ENCODE measurements around the gene MINDY4B. TPM values are rescaled to one million over a fixed set of nuclear protein-coding genes. Genes with fewer than 3 reads are reported as not detected.

MINDY4B gene
- polyA plus RNA-seq, 1 of the 3 experiments (the other 2 are of a cell fraction), result not detected

DNA sequence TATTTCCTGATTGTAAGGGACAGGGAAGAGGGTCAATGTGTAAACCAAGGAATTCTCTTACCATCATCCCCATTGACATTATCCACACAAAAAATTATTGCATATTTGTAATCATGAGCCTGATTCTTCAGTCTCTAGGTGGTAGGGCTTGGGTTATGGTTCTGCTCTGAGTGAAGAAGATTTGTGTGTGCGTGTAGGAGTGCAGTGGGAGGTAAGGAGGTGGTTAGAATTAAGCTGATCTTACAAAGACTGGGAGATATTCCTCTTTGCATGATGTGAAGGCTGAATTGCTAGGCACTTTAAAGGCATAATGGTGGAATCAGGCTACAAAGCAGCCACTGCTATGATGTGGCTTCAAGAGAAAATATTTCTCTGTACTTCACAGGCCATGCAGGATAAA lies 23.0 kb upstream of the MINDY4B start:
- no peak overlapping the region for H3K4me2 ChIP-seq
- ChIA-PET POLR2A (no interaction called here), CTCF (interaction anchor here (1.5 kb wide), 1 partner anchor 217 kb away, joined by 3 read pairs; no protein-coding TSS in a partner anchor)
- no peak overlapping the region for H2AFZ ChIP-seq (ENCODE audit: low read depth)
- no peaks in the 10 kb centered on the region for H3K4me1 ChIP-seq (ENCODE audit: control insufficient read depth in 1 of 2, insufficient read depth in 2 of 2, low read depth in 1 of 2, low read length in 1 of 2)
- H4K20me1 ChIP-seq (ENCODE audit: insufficient read depth), result no peaks in the 10 kb centered on the region
- no peaks in the 10 kb centered on the region for H3K79me2 ChIP-seq (ENCODE audit: insufficient read depth)
- no peak overlapping the region for H3K27ac ChIP-seq (ENCODE audit: low read depth in 2 of 2, low read length in 1 of 2)
- no peaks in the 10 kb centered on the region for H3K9me2 ChIP-seq
- H3K36me3 ChIP-seq (replicated peaks in 1 of 2; ENCODE audit: control insufficient read depth in 1 of 2, insufficient read depth in 2 of 2, low read length in 1 of 2), result no peaks in the 10 kb centered on the region
- no peaks in the 10 kb centered on the region for H3F3A ChIP-seq (replicated peaks; ENCODE audit: insufficient read depth)
- 0% methylated on average over 1 of the region's 1 CpG for WGBS (ENCODE audit: low lambda C conversion rate)
- no peak for DNase-seq
- H3K9me3 ChIP-seq, result no peaks in the 10 kb centered on the region
- TF ChIP-seq, protein P1, sequence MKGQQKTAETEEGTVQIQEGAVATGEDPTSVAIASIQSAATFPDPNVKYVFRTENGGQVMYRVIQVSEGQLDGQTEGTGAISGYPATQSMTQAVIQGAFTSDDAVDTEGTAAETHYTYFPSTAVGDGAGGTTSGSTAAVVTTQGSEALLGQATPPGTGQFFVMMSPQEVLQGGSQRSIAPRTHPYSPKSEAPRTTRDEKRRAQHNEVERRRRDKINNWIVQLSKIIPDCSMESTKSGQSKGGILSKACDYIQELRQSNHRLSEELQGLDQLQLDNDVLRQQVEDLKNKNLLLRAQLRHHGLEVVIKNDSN (IDR thresholded peaks at IDR 0.05; ENCODE audit: borderline replicate concordance, low read depth), result no peak
- TF ChIP-seq TEAD4 (IDR thresholded peaks at IDR 0.05; ENCODE audit: borderline replicate concordance, insufficient read depth), result no peak
- no peak for TF ChIP-seq FOXJ3 (CRISPR knock-in tag; IDR thresholded peaks at IDR 0.05)
- no peak for TF ChIP-seq TCF12 (IDR thresholded peaks at IDR 0.05)
- no peak for TF ChIP-seq SIN3A (IDR thresholded peaks at IDR 0.05; ENCODE audit: borderline replicate concordance, low read depth, low read length)
- TF ChIP-seq, protein P2, sequence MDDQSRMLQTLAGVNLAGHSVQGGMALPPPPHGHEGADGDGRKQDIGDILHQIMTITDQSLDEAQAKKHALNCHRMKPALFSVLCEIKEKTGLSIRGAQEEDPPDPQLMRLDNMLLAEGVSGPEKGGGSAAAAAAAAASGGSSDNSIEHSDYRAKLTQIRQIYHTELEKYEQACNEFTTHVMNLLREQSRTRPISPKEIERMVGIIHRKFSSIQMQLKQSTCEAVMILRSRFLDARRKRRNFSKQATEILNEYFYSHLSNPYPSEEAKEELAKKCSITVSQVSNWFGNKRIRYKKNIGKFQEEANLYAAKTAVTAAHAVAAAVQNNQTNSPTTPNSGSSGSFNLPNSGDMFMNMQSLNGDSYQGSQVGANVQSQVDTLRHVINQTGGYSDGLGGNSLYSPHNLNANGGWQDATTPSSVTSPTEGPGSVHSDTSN (IDR thresholded peaks at IDR 0.05), result no peak
- TF ChIP-seq, protein P3, sequence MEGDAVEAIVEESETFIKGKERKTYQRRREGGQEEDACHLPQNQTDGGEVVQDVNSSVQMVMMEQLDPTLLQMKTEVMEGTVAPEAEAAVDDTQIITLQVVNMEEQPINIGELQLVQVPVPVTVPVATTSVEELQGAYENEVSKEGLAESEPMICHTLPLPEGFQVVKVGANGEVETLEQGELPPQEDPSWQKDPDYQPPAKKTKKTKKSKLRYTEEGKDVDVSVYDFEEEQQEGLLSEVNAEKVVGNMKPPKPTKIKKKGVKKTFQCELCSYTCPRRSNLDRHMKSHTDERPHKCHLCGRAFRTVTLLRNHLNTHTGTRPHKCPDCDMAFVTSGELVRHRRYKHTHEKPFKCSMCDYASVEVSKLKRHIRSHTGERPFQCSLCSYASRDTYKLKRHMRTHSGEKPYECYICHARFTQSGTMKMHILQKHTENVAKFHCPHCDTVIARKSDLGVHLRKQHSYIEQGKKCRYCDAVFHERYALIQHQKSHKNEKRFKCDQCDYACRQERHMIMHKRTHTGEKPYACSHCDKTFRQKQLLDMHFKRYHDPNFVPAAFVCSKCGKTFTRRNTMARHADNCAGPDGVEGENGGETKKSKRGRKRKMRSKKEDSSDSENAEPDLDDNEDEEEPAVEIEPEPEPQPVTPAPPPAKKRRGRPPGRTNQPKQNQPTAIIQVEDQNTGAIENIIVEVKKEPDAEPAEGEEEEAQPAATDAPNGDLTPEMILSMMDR (IDR thresholded peaks at IDR 0.05), result no peak
- TF ChIP-seq NFIC (IDR thresholded peaks at IDR 0.05; ENCODE audit: borderline replicate concordance), result no peak
- no peak for TF ChIP-seq RCOR1 (IDR thresholded peaks at IDR 0.05; ENCODE audit: low read length)
- TF ChIP-seq, protein P4, sequence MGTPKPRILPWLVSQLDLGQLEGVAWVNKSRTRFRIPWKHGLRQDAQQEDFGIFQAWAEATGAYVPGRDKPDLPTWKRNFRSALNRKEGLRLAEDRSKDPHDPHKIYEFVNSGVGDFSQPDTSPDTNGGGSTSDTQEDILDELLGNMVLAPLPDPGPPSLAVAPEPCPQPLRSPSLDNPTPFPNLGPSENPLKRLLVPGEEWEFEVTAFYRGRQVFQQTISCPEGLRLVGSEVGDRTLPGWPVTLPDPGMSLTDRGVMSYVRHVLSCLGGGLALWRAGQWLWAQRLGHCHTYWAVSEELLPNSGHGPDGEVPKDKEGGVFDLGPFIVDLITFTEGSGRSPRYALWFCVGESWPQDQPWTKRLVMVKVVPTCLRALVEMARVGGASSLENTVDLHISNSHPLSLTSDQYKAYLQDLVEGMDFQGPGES (IDR thresholded peaks at IDR 0.05; ENCODE audit: low read depth, low read length), result no peak
- TF ChIP-seq TAF1 (IDR thresholded peaks at IDR 0.05; ENCODE audit: borderline replicate concordance, low read depth, low read length), result no peak
- no peak for TF ChIP-seq SMC3 (IDR thresholded peaks at IDR 0.05; ENCODE audit: low read depth, low read length)
- no peak overlapping the region for H3K4me3 ChIP-seq (ENCODE audit: low read depth in 2 of 2, low read length in 1 of 2)
- peaks cover 12% of the 10 kb centered on the region; the same call in 1 of the 2 replicates for H3K27me3 ChIP-seq (ENCODE audit: insufficient read depth)
- H3K9ac ChIP-seq, result no peak overlapping the region

DNA sequence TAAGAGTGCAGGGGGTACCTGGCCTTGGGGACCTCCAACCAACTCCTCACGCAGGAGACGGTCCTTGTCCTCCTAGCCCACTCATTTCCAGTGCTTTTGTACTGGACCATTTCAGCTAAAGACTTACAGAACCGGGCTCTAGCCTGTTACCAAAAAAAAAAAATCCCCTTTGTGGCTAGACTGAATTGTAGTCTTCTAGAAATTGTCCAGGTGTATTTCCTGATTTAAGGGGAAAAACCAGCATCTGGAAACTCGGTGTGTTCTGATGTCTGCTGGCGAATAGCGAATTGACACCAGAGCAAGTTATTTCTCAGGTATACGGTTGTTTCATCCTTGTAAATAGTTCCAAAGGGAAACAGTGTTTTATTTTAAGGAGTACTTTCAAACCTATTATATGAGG lies 21.1 kb upstream of the MINDY4B start:
- ChIA-PET CTCF (interaction anchor here (0.6 to 2.0 kb wide), 10 partner anchors 10 to 401 kb away, joined by 3 to 10 read pairs (median 3); partner anchors contain the start of gene MED12L), POLR2A (no interaction called here)
- 67% methylated on average over 7 of the region's 7 CpGs for WGBS (ENCODE audit: low lambda C conversion rate)
- TF ChIP-seq YY1 (IDR thresholded peaks at IDR 0.05; ENCODE audit: low read depth), result no peak
- no peak for TF ChIP-seq JUND (IDR thresholded peaks at IDR 0.05)
- TF ChIP-seq NFIC (IDR thresholded peaks at IDR 0.05; ENCODE audit: borderline replicate concordance), result no peak
- no peak for TF ChIP-seq FOXJ3 (CRISPR knock-in tag; IDR thresholded peaks at IDR 0.05)
- TF ChIP-seq, protein P5, sequence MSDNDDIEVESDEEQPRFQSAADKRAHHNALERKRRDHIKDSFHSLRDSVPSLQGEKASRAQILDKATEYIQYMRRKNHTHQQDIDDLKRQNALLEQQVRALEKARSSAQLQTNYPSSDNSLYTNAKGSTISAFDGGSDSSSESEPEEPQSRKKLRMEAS (IDR thresholded peaks at IDR 0.05; ENCODE audit: low read depth), result no peak
- TF ChIP-seq, protein P6, sequence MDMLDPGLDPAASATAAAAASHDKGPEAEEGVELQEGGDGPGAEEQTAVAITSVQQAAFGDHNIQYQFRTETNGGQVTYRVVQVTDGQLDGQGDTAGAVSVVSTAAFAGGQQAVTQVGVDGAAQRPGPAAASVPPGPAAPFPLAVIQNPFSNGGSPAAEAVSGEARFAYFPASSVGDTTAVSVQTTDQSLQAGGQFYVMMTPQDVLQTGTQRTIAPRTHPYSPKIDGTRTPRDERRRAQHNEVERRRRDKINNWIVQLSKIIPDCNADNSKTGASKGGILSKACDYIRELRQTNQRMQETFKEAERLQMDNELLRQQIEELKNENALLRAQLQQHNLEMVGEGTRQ (IDR thresholded peaks at IDR 0.05; ENCODE audit: borderline replicate concordance, low read depth, low read length), result no peak
- no peak for TF ChIP-seq POLR2AphosphoS5 (IDR thresholded peaks at IDR 0.05; ENCODE audit: low read depth, low read length)
- TF ChIP-seq, protein P7, sequence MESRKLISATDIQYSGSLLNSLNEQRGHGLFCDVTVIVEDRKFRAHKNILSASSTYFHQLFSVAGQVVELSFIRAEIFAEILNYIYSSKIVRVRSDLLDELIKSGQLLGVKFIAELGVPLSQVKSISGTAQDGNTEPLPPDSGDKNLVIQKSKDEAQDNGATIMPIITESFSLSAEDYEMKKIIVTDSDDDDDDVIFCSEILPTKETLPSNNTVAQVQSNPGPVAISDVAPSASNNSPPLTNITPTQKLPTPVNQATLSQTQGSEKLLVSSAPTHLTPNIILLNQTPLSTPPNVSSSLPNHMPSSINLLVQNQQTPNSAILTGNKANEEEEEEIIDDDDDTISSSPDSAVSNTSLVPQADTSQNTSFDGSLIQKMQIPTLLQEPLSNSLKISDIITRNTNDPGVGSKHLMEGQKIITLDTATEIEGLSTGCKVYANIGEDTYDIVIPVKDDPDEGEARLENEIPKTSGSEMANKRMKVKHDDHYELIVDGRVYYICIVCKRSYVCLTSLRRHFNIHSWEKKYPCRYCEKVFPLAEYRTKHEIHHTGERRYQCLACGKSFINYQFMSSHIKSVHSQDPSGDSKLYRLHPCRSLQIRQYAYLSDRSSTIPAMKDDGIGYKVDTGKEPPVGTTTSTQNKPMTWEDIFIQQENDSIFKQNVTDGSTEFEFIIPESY (IDR thresholded peaks at IDR 0.05; ENCODE audit: borderline replicate concordance, low read depth), result no peak

More for the DNA sequence above, 21.1 kb upstream of the MINDY4B start:
- H3K4me2 ChIP-seq, result no peak overlapping the region
- H3K9me2 ChIP-seq, result no peaks in the 10 kb centered on the region
- no peak overlapping the region for H2AFZ ChIP-seq (ENCODE audit: low read depth)
- H3F3A ChIP-seq (replicated peaks; ENCODE audit: insufficient read depth), result no peaks in the 10 kb centered on the region
- H4K20me1 ChIP-seq (ENCODE audit: insufficient read depth), result no peaks in the 10 kb centered on the region
- DNase-seq, result no peak
- no peaks in the 10 kb centered on the region for H3K79me2 ChIP-seq (ENCODE audit: insufficient read depth)
- no peak overlapping the region for H3K9ac ChIP-seq
- no peak overlapping the region for H3K4me3 ChIP-seq (ENCODE audit: low read depth in 2 of 2, low read length in 1 of 2)
- H3K9me3 ChIP-seq, result no peaks in the 10 kb centered on the region
- no peak overlapping the region for H3K27ac ChIP-seq (ENCODE audit: low read depth in 2 of 2, low read length in 1 of 2)
- no peaks in the 10 kb centered on the region for H3K36me3 ChIP-seq (replicated peaks in 1 of 2; ENCODE audit: control insufficient read depth in 1 of 2, insufficient read depth in 2 of 2, low read length in 1 of 2)
- peaks cover 12% of the 10 kb centered on the region; the same call in 1 of the 2 replicates for H3K27me3 ChIP-seq (ENCODE audit: insufficient read depth)
- H3K4me1 ChIP-seq (ENCODE audit: control insufficient read depth in 1 of 2, insufficient read depth in 2 of 2, low read depth in 1 of 2, low read length in 1 of 2), result no peaks in the 10 kb centered on the region; a peak in 1 of 4 replicates

Data from SK-N-SH (cell line).